ENCODE data around the gene MDH1B.
"Not testable (repeated sequence)": the region's sequence is repeated elsewhere in the genome, so short reads cannot be mapped to it uniquely, and the experiment has no call there.

The MDH1B gene

GRCh38 chr2:206766057-206766930, 1.2 kb upstream of the MDH1B start:
- no peak for DNase-seq (ENCODE audit: low read depth in 2 of 2)

GRCh38 chr2:206764673-206765241, 371 bp downstream of the MDH1B start:
- no peak for DNase-seq (ENCODE audit: low read depth in 2 of 2)

DNA sequence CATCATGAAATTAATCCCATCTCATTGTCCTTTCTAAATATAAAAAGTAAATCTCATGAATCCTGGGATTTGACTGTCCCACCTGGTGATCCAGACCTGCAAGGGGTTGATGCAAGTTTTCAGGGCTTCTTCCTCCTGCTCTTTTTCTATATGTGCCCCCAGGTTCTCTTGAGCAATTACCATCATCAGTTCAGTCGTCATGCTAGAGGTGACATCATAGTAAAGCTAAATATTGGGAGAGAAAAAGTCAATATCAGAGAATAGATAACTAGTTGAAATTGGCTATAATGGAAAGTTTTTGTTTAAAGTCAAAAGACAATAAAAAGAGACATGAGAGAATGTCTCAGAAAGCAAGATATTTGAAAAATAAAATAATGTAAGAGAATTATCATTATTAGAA, 8.3 kb downstream of the MDH1B start:
- DNase-seq (ENCODE audit: low read depth in 2 of 2), result no peak

DNA sequence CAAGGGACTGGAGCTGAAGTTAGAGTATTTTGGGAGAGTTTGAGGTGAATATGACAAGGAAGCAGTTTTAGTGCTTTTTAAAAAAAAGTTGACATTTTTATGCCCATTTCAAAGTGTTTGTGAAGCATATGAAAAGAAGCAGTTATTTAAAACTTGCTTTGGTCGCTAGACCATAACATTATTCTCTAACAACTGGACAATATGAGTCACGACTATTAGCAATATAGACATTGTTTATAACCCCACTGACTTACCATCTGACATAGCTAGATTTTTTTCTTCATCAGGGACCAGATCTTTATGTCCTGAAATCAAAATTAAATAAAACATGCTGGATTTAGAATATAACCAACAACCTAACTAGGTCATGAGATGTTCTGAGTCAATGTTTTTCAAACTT, 24.3 kb downstream of the MDH1B start:
- DNase-seq (ENCODE audit: low read depth in 2 of 2), result no peak

DNA sequence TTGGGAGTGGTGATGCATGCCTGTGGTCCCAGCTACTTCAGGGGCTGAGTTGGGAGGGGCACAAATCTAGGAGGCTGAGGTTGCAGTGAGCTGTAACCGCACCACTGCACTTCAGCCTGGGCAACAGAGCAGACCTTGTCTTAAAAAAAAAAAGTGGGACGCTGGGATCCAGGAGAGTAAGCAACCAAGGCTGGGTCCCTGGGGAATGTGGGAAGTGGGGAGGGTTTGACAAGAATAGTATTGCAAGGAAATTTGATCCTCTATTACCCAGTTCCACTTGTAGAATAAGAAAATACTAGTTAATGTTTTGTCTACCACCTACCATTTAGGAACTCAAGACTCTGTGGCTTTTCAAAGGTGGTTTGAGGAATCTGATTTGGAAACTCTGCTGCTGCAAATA, 25.9 kb downstream of the MDH1B start:
- DNase-seq (ENCODE audit: low read depth in 2 of 2), result no peak

DNA sequence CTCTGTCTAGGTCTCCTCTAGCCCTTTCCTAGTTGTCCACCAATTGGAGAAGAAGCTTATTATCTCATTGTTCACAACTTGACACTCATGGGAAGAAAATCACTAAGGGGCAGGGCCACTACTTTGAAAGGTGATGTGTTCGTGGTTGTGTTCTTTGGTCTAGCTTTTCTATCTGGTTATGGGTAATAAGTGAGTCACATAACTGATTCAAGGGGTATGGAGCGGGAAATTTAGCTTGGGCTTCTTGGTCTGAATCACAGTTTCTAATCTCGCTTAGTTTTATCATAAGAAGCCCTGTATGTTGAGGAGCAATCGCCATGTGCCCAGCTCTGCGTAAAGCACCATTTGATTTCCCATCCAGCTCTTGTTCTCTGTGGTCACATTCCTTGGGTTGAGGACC, 28.2 kb downstream of the MDH1B start:
- no peak for DNase-seq (ENCODE audit: low read depth in 2 of 2)

DNA sequence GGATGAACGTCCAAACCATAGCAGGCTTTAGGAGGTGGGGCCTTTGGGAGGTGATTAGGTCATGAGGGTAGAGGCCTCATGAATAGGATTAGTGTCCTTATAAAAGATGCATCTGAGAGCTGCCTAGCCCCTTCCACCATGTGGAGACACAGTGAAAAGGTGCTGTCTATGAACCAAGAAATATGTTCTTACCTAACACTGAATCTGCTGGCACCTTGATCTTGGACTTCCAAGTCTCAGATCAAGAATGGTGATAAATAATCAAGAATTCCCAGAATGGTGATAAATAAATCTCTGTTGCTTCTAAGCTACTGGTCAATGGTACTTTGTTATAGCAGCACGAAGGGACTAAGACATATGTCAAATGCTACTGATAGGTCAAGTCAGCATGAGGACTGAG, 31.8 kb downstream of the MDH1B start:
- DNase-seq (ENCODE audit: low read depth in 2 of 2), result no peak

GRCh38 chr2:206728277-206729199, 36.6 kb downstream of the MDH1B start:
- DNase-seq (ENCODE audit: low read depth in 2 of 2), result no peak

GRCh38 chr2:206727287-206727686, 37.8 kb downstream of the MDH1B start:
- no peak for DNase-seq (ENCODE audit: low read depth in 2 of 2)

DNA sequence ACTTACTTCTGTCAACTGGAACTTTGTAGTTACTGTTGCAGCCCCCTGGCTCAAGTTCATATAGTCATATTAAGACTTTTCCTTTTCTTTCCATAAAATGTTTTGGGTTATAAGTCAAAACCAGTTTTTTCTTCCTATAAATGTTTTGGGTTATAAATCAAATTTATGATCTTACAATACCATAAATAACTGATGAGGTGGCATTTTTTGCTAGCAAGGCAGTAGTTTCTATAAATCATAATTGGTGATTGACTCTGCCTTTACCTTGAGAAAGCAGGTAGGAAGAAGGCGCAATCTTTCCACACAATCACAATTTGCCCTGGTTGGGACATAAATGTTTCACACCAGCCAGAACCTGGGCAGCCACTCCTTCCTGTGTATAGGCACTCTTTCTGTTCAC, 41.8 kb downstream of the MDH1B start:
- DNase-seq (ENCODE audit: low read depth in 2 of 2), result no peak

- DNase-seq (ENCODE audit: low read depth in 2 of 2), result no peak
Observed at GRCh38 chr2:206721256-206721920, 43.7 kb downstream of the MDH1B start.

- DNase-seq (ENCODE audit: low read depth in 2 of 2), result no peak
Observed at GRCh38 chr2:206718296-206718695, 46.8 kb downstream of the MDH1B start, which contains the start of gene DYTN. TSS of gene DYTN (minus strand) at chr2:206718396. CDS start at chr2:206718279, 117 bp downstream.

DNA sequence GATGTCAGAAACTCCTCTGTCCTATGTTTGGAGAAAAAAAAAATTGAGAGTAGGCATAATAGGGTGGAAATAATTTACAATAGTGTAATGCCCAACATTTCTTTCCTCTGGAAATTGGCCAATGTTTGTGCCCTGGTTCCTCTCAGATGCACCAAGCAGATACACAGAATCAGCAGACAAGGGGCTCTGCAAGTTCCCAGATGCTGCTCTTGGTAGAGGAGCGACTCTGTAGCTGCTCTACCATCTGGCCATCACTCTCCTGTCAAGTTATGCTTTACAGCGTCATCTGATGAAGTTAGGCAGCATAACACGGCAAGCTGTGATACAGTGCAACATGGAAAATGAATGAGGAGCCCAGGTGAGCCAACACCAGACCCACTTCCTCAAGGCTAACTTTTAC, 48.5 kb downstream of the MDH1B start:
- DNase-seq (ENCODE audit: low read depth in 2 of 2), result no peak

- not testable (repeated sequence) for DNase-seq (ENCODE audit: low read depth in 2 of 2)
Observed at GRCh38 chr2:206715183-206715582, 49.9 kb downstream of the MDH1B start.

DNA sequence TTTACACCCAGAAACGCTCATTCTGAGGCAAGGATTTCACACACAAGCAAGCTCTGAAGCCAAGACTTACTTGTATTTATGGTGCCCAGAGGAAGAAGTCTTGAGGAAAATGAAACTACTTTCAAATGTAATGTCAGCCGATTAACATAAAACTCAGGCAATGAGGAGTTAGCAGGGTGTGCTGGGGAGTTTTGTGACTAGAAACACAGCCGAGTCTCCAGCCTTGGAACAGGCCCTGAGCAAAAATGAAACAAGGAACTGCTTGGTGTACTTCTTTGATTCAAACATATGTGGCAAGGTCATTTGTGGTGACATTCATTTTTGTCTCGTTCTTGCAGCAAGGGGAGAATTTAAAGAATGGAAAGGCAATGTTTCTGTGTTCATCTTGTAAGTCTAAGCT, 51.4 kb downstream of the MDH1B start:
- no peak for DNase-seq (ENCODE audit: low read depth in 2 of 2)

GRCh38 chr2:206708286-206708685, 56.8 kb downstream of the MDH1B start:
- DNase-seq (ENCODE audit: low read depth in 2 of 2), result no peak

- DNase-seq (ENCODE audit: low read depth in 2 of 2), result no peak
Observed at GRCh38 chr2:206707164-206707701, 57.9 kb downstream of the MDH1B start.

- no peak for DNase-seq (ENCODE audit: low read depth in 2 of 2)
Observed at GRCh38 chr2:206701952-206702605, 63.0 kb downstream of the MDH1B start.

- DNase-seq (ENCODE audit: low read depth in 2 of 2), result no peak
Observed at GRCh38 chr2:206700156-206700555, 65.0 kb downstream of the MDH1B start.

GRCh38 chr2:206698811-206699210, 66.3 kb downstream of the MDH1B start:
- DNase-seq (ENCODE audit: low read depth in 2 of 2), result no peak

GRCh38 chr2:206696910-206697309, 68.2 kb downstream of the MDH1B start:
- no peak for DNase-seq (ENCODE audit: low read depth in 2 of 2)
